IPS-20b (cell line): Measurements from ENCODE around the gene FCN2.

Source experiments
- H3K27ac ChIP-seq: one replicate; pipeline ENCODE4 v1.5.1; 2013; ENCODE audit warnings: low read length
- H3K27me3 ChIP-seq: 2 replicates; pipeline ENCODE4 v1.6.1; 2013; ENCODE audit warnings: mild to moderate bottlenecking, low read length, inconsistent platforms; ENCODE audit not compliant: insufficient read depth
- H3K36me3 ChIP-seq: 2 replicates; pipeline ENCODE4 v1.6.1; 2013; ENCODE audit warnings: low read depth, mild to moderate bottlenecking, inconsistent platforms, low read length, moderate library complexity; ENCODE audit not compliant: insufficient read depth
- H3K4me1 ChIP-seq: 2 replicates; pipeline ENCODE4 v1.6.1; 2013; ENCODE audit warnings: mild to moderate bottlenecking, control low read depth, inconsistent platforms, low read length, moderate library complexity; ENCODE audit not compliant: insufficient read depth
- H3K4me3 ChIP-seq: 2 replicates; pipeline ENCODE4 v1.5.1; 2013; ENCODE audit warnings: mild to moderate bottlenecking, low read length, inconsistent platforms
- H3K9ac ChIP-seq: 2 replicates; pipeline ENCODE4 v1.6.1; 2013; ENCODE audit warnings: low read depth, mild to moderate bottlenecking, inconsistent platforms, low read length, moderate library complexity
- H3K9me3 ChIP-seq: 2 replicates; pipeline ENCODE4 v1.6.1; 2013; ENCODE audit warnings: mild to moderate bottlenecking, low read depth, low read length, inconsistent platforms; ENCODE audit not compliant: insufficient read depth

Gene FCN2

DNA sequence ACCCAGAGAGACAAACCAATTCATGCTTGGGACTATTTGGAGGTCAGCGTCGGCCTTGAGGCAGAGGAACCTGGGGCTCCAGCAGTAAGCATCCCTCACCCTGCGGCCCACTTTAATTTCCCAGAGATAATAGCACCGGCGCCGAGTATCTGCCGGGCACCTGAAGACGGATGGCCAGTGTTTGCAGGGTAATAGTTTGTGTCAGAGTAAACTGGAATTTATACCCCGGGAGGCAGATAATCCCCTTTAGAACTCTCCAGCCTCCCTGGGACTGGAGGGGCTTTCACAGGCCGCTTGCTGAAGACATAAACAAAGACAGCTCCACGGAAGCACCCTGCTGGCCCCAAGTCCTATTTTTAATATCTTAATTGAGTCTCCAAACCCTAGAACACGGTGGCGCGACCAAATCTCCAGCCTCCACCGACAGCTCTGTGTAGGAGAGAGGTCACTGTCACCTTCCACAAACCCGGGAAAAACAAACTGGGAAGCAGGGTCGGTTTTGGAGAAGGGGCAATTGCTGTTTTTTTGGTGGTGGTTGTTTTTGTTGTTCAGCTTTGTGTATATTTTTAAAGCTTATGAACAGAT, 54.5 kb downstream of the FCN2 start:
- Histone ChIP-seq H3K9ac (no peak overlapping the region), H3K27ac (no peak overlapping the region), H3K9me3 (no peaks in the 10 kb centered on the region), H3K27me3 (no peaks in the 10 kb centered on the region), H3K4me3 (no peak overlapping the region), H3K36me3 (no peaks in the 10 kb centered on the region), H3K4me1 (peaks cover 4% of the 10 kb centered on the region; the same call in 1 of the 2 replicates)

GRCh38 chr9:134935701-134936345, 55.2 kb downstream of the FCN2 start:
- Histone ChIP-seq H3K4me3 (no peak overlapping the region), H3K27ac (no peak overlapping the region)

DNA sequence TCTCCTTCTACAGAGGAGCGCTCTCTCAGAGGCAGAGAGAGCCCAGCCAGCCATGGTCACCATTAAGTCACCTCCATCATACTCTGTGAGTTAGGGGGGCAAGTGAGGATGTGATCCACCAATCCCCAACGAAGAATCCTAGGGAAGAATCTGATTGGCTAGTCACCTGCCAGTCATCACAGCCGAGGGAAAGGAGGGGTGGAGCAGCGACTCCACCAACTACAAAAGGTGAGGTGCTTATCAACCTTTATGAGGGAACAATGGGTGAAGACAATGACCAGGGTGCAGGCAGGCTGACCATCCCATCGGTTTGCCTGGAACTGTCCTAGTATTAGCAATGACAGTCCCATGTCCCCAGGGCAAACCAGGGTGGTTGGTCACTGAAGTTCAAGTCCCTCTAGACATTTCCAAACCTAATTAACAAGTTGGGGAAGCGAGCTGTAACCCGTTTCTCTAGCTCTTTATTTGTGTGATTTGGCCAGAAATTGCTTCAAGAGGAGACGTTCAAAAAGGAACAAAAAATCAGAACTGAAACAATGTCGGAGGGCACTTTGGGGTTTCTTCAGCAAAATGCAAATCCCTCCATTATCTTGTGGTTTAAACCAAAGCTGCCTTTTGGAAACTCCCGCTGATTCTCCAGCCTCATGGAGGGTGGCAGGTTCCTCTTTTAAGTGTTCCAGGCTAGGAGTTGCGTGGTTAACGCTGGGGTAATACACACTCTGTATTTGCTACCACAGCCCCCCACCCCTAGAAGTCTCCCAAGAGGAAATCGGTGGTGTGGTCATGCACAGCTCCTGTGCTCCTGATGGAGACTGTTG, 55.9 kb downstream of the FCN2 start:
- H3K36me3 ChIP-seq = no peaks in the 10 kb centered on the region
- H3K27me3 ChIP-seq = no peaks in the 10 kb centered on the region
- no peak overlapping the region for H3K9ac ChIP-seq
- H3K4me3 ChIP-seq = no peak overlapping the region
- no peaks in the 10 kb centered on the region for H3K9me3 ChIP-seq
- H3K4me1 ChIP-seq = peaks cover 4% of the 10 kb centered on the region; the same call in 1 of the 2 replicates
- H3K27ac ChIP-seq = no peak overlapping the region

More at GRCh38 chr9:134935701-134936345, 55.2 kb downstream of the FCN2 start:
- H3K9me3 ChIP-seq = no peaks in the 10 kb centered on the region
- H3K4me1 ChIP-seq = peaks cover 4% of the 10 kb centered on the region; the same call in 1 of the 2 replicates
- no peaks in the 10 kb centered on the region for H3K27me3 ChIP-seq
- H3K36me3 ChIP-seq = no peaks in the 10 kb centered on the region
- no peak overlapping the region for H3K9ac ChIP-seq
